T-cell (primary cell): Measurements from ENCODE around the gene SGIP1. TPM values are rescaled to one million over a fixed set of nuclear protein-coding genes. Genes with fewer than 3 reads are reported as not detected.
"Not testable (repeated sequence)": the region's sequence is repeated elsewhere in the genome, so short reads cannot be mapped to it uniquely, and the experiment has no call there.

Experiments
- ATAC-seq, 4 experiments: fragments of 200-7000 bp in 3 of 4; fragments of 150-1000 bp in 1 of 4; cut with Tn5 transposase; replicated peaks in 1 of 4; 1 replicate in 3 of 4; 2 replicates in 1 of 4; pipeline ENCODE4 v1.10.0; 2021; ENCODE audit warnings: moderate library complexity in 3 of 4, mild to moderate bottlenecking in 2 of 4, moderate number of reproducible peaks in 1 of 4
- CTCF ChIA-PET, 2 donors: fragments of 300-600 bp; sonication (Branson Sonifier 250); formaldehyde crosslinking; loops; one replicate each; lab custom pipeline; 2022; ENCODE audit warnings: antibody characterized with exemption in 2 of 2; lab: Charles Lee
- POLR2A ChIA-PET, 2 donors: fragments of 300-600 bp; sonication (Branson Sonifier 250); formaldehyde crosslinking; loops; one replicate each; lab custom pipeline; 2022; ENCODE audit warnings: antibody characterized with exemption in 2 of 2; lab: Charles Lee
- DNase-seq, 35 experiments: peaks; one replicate each; pipeline versions ENCODE4 v3.0.0 to v3.0.0-alpha.2; 2013 to 2023
- H3K27ac ChIP-seq: one replicate; pipeline ENCODE4 v1.5.1; 2013; ENCODE audit warnings: low read length
- H3K27me3 ChIP-seq, 2 experiments: replicated peaks in 1 of 2; 1 replicate in 1 of 2; 2 replicates in 1 of 2; pipeline versions ENCODE4 v1.6.1 to v1.7.0; 2013; ENCODE audit warnings: low read length in 1 of 2, mixed read lengths in 1 of 2; ENCODE audit not compliant: control insufficient read depth in 2 of 2, insufficient read depth in 2 of 2; ENCODE audit errors: extremely low read depth in 1 of 2
- H3K36me3 ChIP-seq, 2 donors: 1 replicate in 1 of 2; 2 replicates in 1 of 2; pipeline versions ENCODE4 v1.6.1 to v1.7.0; 2013; ENCODE audit warnings: low read length in 1 of 2; ENCODE audit not compliant: control insufficient read depth in 2 of 2, insufficient read depth in 1 of 2; ENCODE audit errors: extremely low read depth in 1 of 2
- H3K4me1 ChIP-seq, 2 experiments: 1 replicate in 1 of 2; 2 replicates in 1 of 2; pipeline versions ENCODE4 v1.6.1 to v1.7.0; 2013; ENCODE audit warnings: low read length in 2 of 2, mixed read lengths in 1 of 2; ENCODE audit not compliant: insufficient read depth in 2 of 2, control insufficient read depth in 1 of 2; ENCODE audit errors: extremely low read depth in 1 of 2
- H3K4me3 ChIP-seq, 2 donors: 1 replicate in 1 of 2; 2 replicates in 1 of 2; pipeline versions ENCODE4 v1.5.1 to v1.7.0; 2013; ENCODE audit warnings: mild to moderate bottlenecking in 2 of 2, low read length in 1 of 2, moderate library complexity in 1 of 2; ENCODE audit not compliant: control insufficient read depth in 1 of 2; ENCODE audit errors: extremely low read depth in 1 of 2
- H3K9me3 ChIP-seq: 2 replicates; pipeline ENCODE4 v1.7.0; 2013
- H3K27ac Mint-ChIP-seq, 2 donors: one replicate each; pipeline ENCODE4 v1.8.0; 2020 to 2021; ENCODE audit warnings: mild to moderate bottlenecking in 2 of 2, mixed read lengths in 2 of 2
- H3K27me3 Mint-ChIP-seq, 2 donors: one replicate each; pipeline ENCODE4 v1.8.0; 2021 to 2022; ENCODE audit warnings: mixed read lengths in 2 of 2
- H3K36me3 Mint-ChIP-seq: one replicate; pipeline ENCODE4 v1.8.0; 2021; ENCODE audit warnings: mixed read lengths
- H3K4me1 Mint-ChIP-seq, 3 donors: one replicate each; pipeline ENCODE4 v1.8.0; 2020 to 2022; ENCODE audit warnings: mixed read lengths in 3 of 3, mild to moderate bottlenecking in 1 of 3
- H3K4me3 Mint-ChIP-seq, 3 donors: one replicate each; pipeline ENCODE4 v1.8.0; 2020 to 2022; ENCODE audit warnings: mild to moderate bottlenecking in 3 of 3, mixed read lengths in 3 of 3, moderate library complexity in 3 of 3
- H3K9me3 Mint-ChIP-seq, 3 donors: one replicate each; pipeline ENCODE4 v1.8.0; 2020 to 2022; ENCODE audit warnings: mixed read lengths in 3 of 3
- WGBS: methylation state at CpG from one replicate; pipeline ENCODE4 v1.1.5; 2013; ENCODE audit warnings: missing lambda C conversion rate; ENCODE audit not compliant: insufficient coverage; 5-methylcytosine and 5-hydroxymethylcytosine counted together
- total RNA-seq, 35 experiments: library from RNA in 6 of 35; stranded (reverse) in 6 of 35; fragments of 120-200 nt in 1 of 35; gene quantifications; one replicate each; pipeline versions ENCODE4 v1.2.1 to v1.2.4 and lab custom pipeline; 2013 to 2026

SGIP1 gene
- total RNA-seq, 5 donors from 2014 or later (not counting 1 experiment from before 2014, with no cell fraction given) = not detected

DNA sequence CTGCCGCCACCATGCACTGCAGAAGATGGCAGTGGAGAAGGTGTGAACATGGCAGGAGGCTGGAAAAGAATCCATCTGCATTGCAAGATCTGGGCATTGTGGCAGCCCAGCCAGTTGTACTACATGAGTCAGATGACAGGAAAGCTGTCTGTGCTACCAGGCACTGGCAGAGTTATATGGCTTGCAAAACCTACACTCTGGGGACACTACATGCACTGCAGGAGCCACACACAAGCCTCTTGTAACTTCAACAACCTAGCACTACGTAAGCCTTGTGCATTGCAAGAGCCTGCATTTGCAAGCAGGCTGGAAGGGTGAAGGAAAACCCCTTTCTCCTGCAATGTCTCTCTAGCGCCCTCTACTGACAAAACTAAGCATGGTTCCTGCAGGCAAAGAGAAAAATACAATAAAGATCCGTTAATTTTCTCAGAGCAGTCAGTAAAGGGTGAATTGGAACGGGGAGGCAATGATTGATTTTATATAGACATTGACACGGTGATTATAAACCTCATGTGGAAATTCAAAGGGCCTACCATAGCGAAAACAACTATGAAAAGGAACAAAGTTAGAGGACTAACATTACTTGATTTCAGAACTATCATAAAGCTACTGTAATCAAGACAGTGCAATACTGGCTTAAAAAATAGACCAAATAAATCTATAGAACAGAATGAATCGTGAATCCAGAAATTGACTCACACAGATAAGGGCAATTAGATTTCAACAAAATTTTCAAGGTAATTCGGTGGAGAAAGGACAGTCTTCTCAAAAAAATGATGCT, 192.1 kb downstream of the SGIP1 start:
- H3K27ac Mint-ChIP-seq = no peak overlapping the region
- POLR2A ChIA-PET = interaction anchor here (0.6 kb wide), 2 partner anchors 192 to 208 kb away, joined by 4 to 5 read pairs; partner anchors contain the start of gene SGIP1 (in 1 of the 2)

DNA sequence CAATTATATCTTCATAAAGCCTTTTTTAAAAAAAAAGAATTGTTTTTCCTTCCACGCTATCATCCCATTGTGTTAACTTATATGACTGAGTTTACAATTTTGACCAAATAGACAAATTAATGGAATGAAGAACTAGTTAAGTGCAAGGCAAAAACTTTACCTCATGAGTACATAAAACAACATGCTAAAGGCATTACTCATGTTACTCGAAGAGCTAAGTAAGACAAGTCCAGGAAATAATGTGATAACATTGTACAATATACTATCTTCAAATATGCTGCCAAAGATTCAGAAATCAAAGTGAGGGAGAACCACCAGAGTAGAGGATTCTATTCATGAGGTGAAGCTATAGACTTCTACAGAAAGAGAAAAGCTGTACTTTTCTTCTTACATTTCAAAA, 194.1 kb downstream of the SGIP1 start:
- Histone ChIP-seq H3K27me3 (no peaks in the 10 kb centered on the region), H3K36me3 (no peaks in the 10 kb centered on the region), H3K27ac (no peak overlapping the region), H3K4me3 (no peak overlapping the region), H3K9me3 (no peaks in the 10 kb centered on the region), H3K4me1 (peaks cover 0 to 2% of the 10 kb centered on the region in 2 experiments)
- Mint-ChIP-seq H3K4me3 (no peak overlapping the region), H3K27ac (no peak overlapping the region), H3K27me3 (peaks cover 5 to 8% of the 10 kb centered on the region in 2 donors), H3K4me1 (peaks cover 15 to 22% (median 21%) of the 10 kb centered on the region in 3 donors), H3K9me3 (no peaks in the 10 kb centered on the region), H3K36me3 (no peaks in the 10 kb centered on the region)
- DNase-seq = no peak
- WGBS = no CpG with 5 or more reads among the region's 2 CpGs
- ATAC-seq = no peak
- ChIA-PET CTCF (no interaction called here), POLR2A (interaction anchor here in 1 of 2 donors (0.6 kb wide), 1 partner anchor 10 kb away, joined by 3 read pairs; no protein-coding TSS in a partner anchor)

More for the DNA sequence above, 192.1 kb downstream of the SGIP1 start:
- no peaks in the 10 kb centered on the region for H3K9me3 Mint-ChIP-seq
- H3K27me3 Mint-ChIP-seq = peaks cover 13 to 17% of the 10 kb centered on the region in 2 donors
- Histone ChIP-seq H3K4me3 (no peak overlapping the region), H3K27me3 (no peaks in the 10 kb centered on the region), H3K4me1 (no peaks in the 10 kb centered on the region), H3K36me3 (no peaks in the 10 kb centered on the region), H3K27ac (no peak overlapping the region), H3K9me3 (no peaks in the 10 kb centered on the region)
- DNase-seq = peak in 32 of 35 experiments; percentile 7 to 83 (median 36)
- peak; percentile 40 to 75 (median 60) for ATAC-seq
- no peak overlapping the region for H3K4me3 Mint-ChIP-seq
- 100% methylated on average over 1 of the region's 9 CpGs for WGBS
- no peaks in the 10 kb centered on the region for H3K36me3 Mint-ChIP-seq
- H3K4me1 Mint-ChIP-seq = peaks cover 15 to 18% (median 17%) of the 10 kb centered on the region in 3 donors
- CTCF ChIA-PET = interaction anchor here (0.7 to 1.4 kb wide), 8 partner anchors 9 to 774 kb away, joined by 3 to 4 read pairs (median 3); no protein-coding TSS in a partner anchor

GRCh38 chr1:66728716-66729115, 194.8 kb downstream of the SGIP1 start:
- CTCF ChIA-PET, H3K36me3 ChIP-seq, H3K9me3 ChIP-seq, H3K4me1 ChIP-seq, H3K27ac ChIP-seq, H3K27me3 ChIP-seq, POLR2A ChIA-PET, H3K27me3 Mint-ChIP-seq, DNase-seq, H3K9me3 Mint-ChIP-seq, H3K36me3 Mint-ChIP-seq, H3K4me3 ChIP-seq: not testable (repeated sequence)
- peaks cover 15 to 22% (median 21%) of the 10 kb centered on the region in 3 donors for H3K4me1 Mint-ChIP-seq
- peak in 1 of 4 experiments; percentile 31 for ATAC-seq
- H3K27ac Mint-ChIP-seq = peak overlapping the region in 1 of 2 donors; percentile 77
- peak overlapping the region in 2 of 3 donors; percentile 8 to 39 for H3K4me3 Mint-ChIP-seq

- POLR2A ChIA-PET = no interaction called here
Observed at GRCh38 chr1:66729119-66729518, 195.2 kb downstream of the SGIP1 start.

GRCh38 chr1:66729523-66729922, 195.6 kb downstream of the SGIP1 start:
- no peak for DNase-seq
- ChIA-PET CTCF (no interaction called here), POLR2A (interaction anchor here in 1 of 2 donors (0.8 kb wide), 1 partner anchor 490 kb away, joined by 3 read pairs; no protein-coding TSS in a partner anchor)
- H3K4me1 Mint-ChIP-seq = peaks cover 15 to 22% (median 21%) of the 10 kb centered on the region in 3 donors
- H3K9me3 Mint-ChIP-seq = no peaks in the 10 kb centered on the region
- H3K4me3 Mint-ChIP-seq = no peak overlapping the region
- H3K36me3 Mint-ChIP-seq = no peaks in the 10 kb centered on the region
- H3K27me3 Mint-ChIP-seq = peaks cover 3 to 8% of the 10 kb centered on the region in 2 donors
- H3K27ac ChIP-seq = no peak overlapping the region
- peak overlapping the region in 1 of 2 donors; percentile 77 for H3K27ac Mint-ChIP-seq
- ATAC-seq = peak in 1 of 4 experiments; percentile 26
- no peaks in the 10 kb centered on the region for H3K36me3 ChIP-seq
- no peaks in the 10 kb centered on the region for H3K27me3 ChIP-seq
- H3K4me3 ChIP-seq = no peak overlapping the region
- no CpG with 5 or more reads among the region's 3 CpGs for WGBS
- H3K9me3 ChIP-seq = no peaks in the 10 kb centered on the region
- H3K4me1 ChIP-seq = peaks cover 0 to 2% of the 10 kb centered on the region in 2 experiments

More at GRCh38 chr1:66729119-66729518, 195.2 kb downstream of the SGIP1 start:
- no peaks in the 10 kb centered on the region for H3K36me3 ChIP-seq
- H3K36me3 Mint-ChIP-seq = no peaks in the 10 kb centered on the region
- peak overlapping the region in 2 of 3 donors; percentile 8 to 39 for H3K4me3 Mint-ChIP-seq
- H3K9me3 ChIP-seq = no peaks in the 10 kb centered on the region
- peaks cover 0 to 2% of the 10 kb centered on the region in 2 experiments for H3K4me1 ChIP-seq
- H3K9me3 Mint-ChIP-seq = no peaks in the 10 kb centered on the region
- H3K27ac Mint-ChIP-seq = peak overlapping the region in 1 of 2 donors; percentile 77
- peak in 28 of 35 experiments; percentile 9 to 69 (median 27) for DNase-seq
- no peak overlapping the region for H3K27ac ChIP-seq
- ATAC-seq = peak; percentile 69 to 88 (median 76)
- H3K27me3 Mint-ChIP-seq = peaks cover 4 to 8% of the 10 kb centered on the region in 2 donors
- no peak overlapping the region for H3K4me3 ChIP-seq
- H3K27me3 ChIP-seq = no peaks in the 10 kb centered on the region
- H3K4me1 Mint-ChIP-seq = peaks cover 15 to 22% (median 21%) of the 10 kb centered on the region in 3 donors
- WGBS = no CpG with 5 or more reads among the region's 6 CpGs
- CTCF ChIA-PET = no interaction called here

GRCh38 chr1:66730462-66730861, 196.5 kb downstream of the SGIP1 start:
- Mint-ChIP-seq H3K4me1 (peaks cover 15 to 22% (median 21%) of the 10 kb centered on the region in 3 donors), H3K27ac (no peak overlapping the region), H3K36me3 (no peaks in the 10 kb centered on the region), H3K4me3 (no peak overlapping the region), H3K9me3 (no peaks in the 10 kb centered on the region), H3K27me3 (peaks cover 0 to 8% of the 10 kb centered on the region in 2 donors)
- DNase-seq (no peak), ATAC-seq (no peak)
- peaks cover 0 to 2% of the 10 kb centered on the region in 2 experiments for H3K4me1 ChIP-seq
- H3K4me3 ChIP-seq = no peak overlapping the region
- no peaks in the 10 kb centered on the region for H3K9me3 ChIP-seq
- no peaks in the 10 kb centered on the region for H3K27me3 ChIP-seq
- POLR2A ChIA-PET = no interaction called here
- H3K27ac ChIP-seq = no peak overlapping the region
- no peaks in the 10 kb centered on the region for H3K36me3 ChIP-seq
- CTCF ChIA-PET = no interaction called here
- WGBS = 71% methylated on average over 2 of the region's 2 CpGs
